ENCODE results near the gene CACNA2D1.

DNA sequence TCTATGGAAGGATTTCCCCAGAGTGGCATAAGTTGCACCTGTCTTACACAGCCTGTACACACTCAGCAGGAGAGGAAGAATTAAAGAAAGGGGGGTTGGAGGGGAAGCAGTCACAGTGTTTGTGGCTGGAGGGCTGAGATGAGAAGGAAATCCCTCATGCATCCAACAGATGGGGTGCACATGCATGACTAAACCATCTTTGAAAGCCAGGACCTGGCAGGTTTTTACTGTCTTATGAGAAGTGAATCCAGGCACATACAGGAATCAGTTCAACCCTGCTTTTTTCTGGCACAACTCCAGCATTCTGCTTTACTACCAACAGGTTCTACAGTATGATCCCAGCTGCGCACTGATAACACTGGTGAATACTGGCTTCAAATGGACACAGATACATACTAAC lies 107.7 kb downstream of the CACNA2D1 start:
- TF ChIP-seq, protein P1, sequence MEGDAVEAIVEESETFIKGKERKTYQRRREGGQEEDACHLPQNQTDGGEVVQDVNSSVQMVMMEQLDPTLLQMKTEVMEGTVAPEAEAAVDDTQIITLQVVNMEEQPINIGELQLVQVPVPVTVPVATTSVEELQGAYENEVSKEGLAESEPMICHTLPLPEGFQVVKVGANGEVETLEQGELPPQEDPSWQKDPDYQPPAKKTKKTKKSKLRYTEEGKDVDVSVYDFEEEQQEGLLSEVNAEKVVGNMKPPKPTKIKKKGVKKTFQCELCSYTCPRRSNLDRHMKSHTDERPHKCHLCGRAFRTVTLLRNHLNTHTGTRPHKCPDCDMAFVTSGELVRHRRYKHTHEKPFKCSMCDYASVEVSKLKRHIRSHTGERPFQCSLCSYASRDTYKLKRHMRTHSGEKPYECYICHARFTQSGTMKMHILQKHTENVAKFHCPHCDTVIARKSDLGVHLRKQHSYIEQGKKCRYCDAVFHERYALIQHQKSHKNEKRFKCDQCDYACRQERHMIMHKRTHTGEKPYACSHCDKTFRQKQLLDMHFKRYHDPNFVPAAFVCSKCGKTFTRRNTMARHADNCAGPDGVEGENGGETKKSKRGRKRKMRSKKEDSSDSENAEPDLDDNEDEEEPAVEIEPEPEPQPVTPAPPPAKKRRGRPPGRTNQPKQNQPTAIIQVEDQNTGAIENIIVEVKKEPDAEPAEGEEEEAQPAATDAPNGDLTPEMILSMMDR (IDR thresholded peaks at IDR 0.05): peak; percentile 8
- TF ChIP-seq EZH2 (IDR thresholded peaks at IDR 0.05): no peak
- TF ChIP-seq EZH2phosphoT487 (IDR thresholded peaks at IDR 0.05): no peak

Measured in neural progenitor cell (in vitro differentiated cells).